ENCODE measurements around the gene SYT10.
A peak's percentile ranks its signal among the peaks of the same experiment; 100 is the strongest.

The SYT10 gene, protein sequence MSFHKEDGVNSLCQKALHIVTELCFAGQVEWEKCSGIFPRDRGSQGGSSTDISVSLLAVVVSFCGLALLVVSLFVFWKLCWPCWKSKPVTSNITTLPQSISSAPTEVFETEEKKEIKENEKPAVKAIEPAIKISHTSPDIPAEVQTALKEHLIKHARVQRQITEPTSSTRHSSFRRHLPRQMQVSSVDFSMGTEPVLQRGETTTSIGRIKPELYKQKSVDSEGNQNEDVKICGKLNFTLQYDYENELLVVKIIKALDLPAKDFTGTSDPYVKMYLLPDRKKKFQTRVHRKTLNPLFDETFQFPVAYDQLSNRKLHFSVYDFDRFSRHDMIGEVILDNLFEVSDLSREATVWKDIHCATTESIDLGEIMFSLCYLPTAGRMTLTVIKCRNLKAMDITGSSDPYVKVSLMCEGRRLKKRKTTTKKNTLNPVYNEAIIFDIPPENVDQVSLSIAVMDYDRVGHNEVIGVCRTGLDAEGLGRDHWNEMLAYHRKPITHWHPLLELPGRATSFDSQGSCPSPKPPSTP

DNA sequence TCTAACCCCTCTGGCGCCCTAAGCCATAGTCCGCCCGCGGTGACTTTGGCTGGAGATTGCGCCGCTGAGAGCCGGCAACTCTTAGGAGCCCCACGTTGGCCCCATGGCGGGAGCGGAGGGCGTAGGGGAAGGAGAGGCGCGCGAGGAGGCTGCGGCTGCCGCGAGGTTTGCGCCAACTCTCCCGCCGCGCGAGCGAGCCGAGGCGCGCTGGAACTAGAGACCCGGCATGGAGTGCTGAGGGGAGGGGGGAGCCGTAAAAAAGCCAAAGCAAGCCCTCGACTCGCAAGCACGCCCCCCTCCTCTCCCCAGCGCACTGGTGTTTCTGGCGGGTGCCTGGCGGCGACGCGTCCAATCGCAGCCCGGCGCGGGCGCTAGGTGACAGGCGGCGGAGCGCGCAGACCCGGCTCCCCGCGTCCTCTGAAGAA lies at the start of gene SYT10:
Gene SYT10, minus strand, starts transcription at position 233 of the 425 bp plus-strand sequence. CDS start 297 bp downstream, outside the sequence.
- peak within 1 kb of the TSS; percentile 64 to 96 for H3K4me3 ChIP-seq (ENCODE audit: low read depth in 1 of 2, low read length in 2 of 2)
- no peaks in the 10 kb centered on the region for H3K9me3 ChIP-seq (ENCODE audit: control insufficient read depth in 1 of 2, low read length in 2 of 2)
- no peaks in the 10 kb centered on the region for H3K36me3 ChIP-seq (ENCODE audit: control insufficient read depth in 1 of 2, insufficient read depth in 2 of 2, low read length in 2 of 2)
- peaks cover 10% of the 10 kb centered on the region for H3K27me3 ChIP-seq (ENCODE audit: low read depth, low read length)
- H3K4me1 ChIP-seq (ENCODE audit: control insufficient read depth in 1 of 2, insufficient read depth in 2 of 2, low read length in 2 of 2) = peaks cover 0 to 15% of the 10 kb centered on the region in 2 donors
- H3K27ac ChIP-seq (ENCODE audit: low read length) = no peak within 1 kb of the TSS

DNA sequence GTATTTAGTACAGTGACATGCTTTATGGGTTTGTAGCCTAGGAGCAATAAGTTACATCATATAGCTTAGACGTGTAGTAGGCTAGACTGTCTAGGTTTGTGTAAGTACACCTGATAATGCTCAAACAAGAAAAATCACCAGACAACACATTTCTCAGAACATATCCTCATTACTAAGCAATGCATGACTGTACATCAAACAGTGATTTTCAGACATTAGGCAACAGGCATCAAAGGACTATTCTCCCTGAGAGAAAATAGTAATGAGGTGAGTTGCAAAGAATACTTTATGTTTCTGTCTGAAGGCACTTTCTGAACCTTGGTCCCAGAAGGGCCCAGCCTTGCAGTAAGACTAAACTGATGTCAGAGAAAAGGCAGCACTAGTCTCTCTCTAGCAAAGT lies 48.4 kb upstream of the SYT10 start:
- Histone ChIP-seq H3K4me3 (ENCODE audit: low read depth in 1 of 2, low read length in 2 of 2) (no peak overlapping the region), H3K36me3 (ENCODE audit: control insufficient read depth in 1 of 2, insufficient read depth in 2 of 2, low read length in 2 of 2) (no peaks in the 10 kb centered on the region), H3K27me3 (ENCODE audit: low read depth, low read length) (no peaks in the 10 kb centered on the region), H3K27ac (ENCODE audit: low read length) (no peak overlapping the region), H3K4me1 (ENCODE audit: control insufficient read depth in 1 of 2, insufficient read depth in 2 of 2, low read length in 2 of 2) (no peaks in the 10 kb centered on the region), H3K9me3 (ENCODE audit: control insufficient read depth in 1 of 2, low read length in 2 of 2) (peaks cover 0 to 11% of the 10 kb centered on the region in 2 donors)

DNA sequence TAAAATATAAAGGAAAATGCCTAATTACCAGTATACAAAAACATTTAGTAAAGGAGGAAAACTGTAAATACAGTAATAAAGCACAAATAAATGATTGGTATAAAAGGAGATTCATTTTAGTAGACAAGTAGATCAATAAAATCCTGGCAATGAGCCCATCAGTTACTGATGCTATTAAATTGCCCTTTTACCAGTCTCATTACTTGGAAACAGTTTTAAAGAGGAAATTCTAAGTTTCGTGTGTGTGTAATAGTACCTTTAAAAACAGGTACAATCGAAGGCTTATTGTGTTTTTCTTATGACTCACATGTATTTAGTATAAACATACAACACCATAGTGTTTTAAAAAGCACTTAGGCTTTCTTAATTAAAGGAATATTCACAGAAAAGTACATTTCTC lies 46.4 kb upstream of the SYT10 start:
- Histone ChIP-seq H3K27ac (ENCODE audit: low read length) (no peak overlapping the region), H3K4me3 (ENCODE audit: low read depth in 1 of 2, low read length in 2 of 2) (no peak overlapping the region), H3K9me3 (ENCODE audit: control insufficient read depth in 1 of 2, low read length in 2 of 2) (no peaks in the 10 kb centered on the region), H3K27me3 (ENCODE audit: low read depth, low read length) (no peaks in the 10 kb centered on the region), H3K4me1 (ENCODE audit: control insufficient read depth in 1 of 2, insufficient read depth in 2 of 2, low read length in 2 of 2) (no peaks in the 10 kb centered on the region), H3K36me3 (ENCODE audit: control insufficient read depth in 1 of 2, insufficient read depth in 2 of 2, low read length in 2 of 2) (no peaks in the 10 kb centered on the region)

DNA sequence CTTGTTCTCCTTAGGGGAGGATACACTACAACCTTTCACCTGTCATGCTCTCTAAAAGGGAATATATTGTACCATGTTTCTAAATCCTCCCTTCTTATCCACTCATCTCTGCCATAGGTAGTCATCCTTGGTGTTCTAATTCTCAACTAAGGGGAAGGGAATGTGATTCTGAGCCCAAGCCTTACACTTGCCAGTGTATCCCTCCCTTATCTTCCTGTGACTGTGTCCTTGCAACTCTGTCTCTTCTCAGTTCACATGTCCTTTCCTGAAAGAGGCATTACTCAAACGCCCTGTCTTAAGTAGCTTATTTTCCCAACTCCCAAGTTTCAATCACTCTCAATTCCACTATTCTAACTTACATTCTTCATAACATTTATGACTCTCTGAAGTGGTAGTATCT lies 44.5 kb upstream of the SYT10 start:
- no peaks in the 10 kb centered on the region for H3K27me3 ChIP-seq (ENCODE audit: low read depth, low read length)
- H3K4me3 ChIP-seq (ENCODE audit: low read depth in 1 of 2, low read length in 2 of 2) = no peak overlapping the region
- no peak overlapping the region for H3K27ac ChIP-seq (ENCODE audit: low read length)
- H3K4me1 ChIP-seq (ENCODE audit: control insufficient read depth in 1 of 2, insufficient read depth in 2 of 2, low read length in 2 of 2) = no peaks in the 10 kb centered on the region
- H3K36me3 ChIP-seq (ENCODE audit: control insufficient read depth in 1 of 2, insufficient read depth in 2 of 2, low read length in 2 of 2) = no peaks in the 10 kb centered on the region
- H3K9me3 ChIP-seq (ENCODE audit: control insufficient read depth in 1 of 2, low read length in 2 of 2) = no peaks in the 10 kb centered on the region

DNA sequence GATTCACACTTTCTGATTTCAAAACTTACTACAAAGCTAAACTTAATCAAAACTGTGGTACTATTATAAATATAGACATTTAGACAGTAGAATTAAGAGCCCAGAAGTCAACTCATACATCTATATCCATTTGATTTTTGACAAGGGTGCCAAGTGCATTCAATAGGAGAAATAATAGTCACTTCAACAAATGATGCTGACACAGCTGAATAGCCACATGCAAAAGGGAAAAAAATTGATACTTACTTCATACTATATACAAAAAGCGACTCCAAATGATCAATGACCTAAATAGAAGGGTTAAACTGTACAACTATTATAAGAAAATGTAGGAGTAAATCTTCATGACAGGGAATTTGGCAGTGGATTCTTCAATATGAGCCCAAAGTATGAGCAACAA lies 40.7 kb upstream of the SYT10 start:
- Histone ChIP-seq H3K27ac (ENCODE audit: low read length) (no peak overlapping the region), H3K36me3 (ENCODE audit: control insufficient read depth in 1 of 2, insufficient read depth in 2 of 2, low read length in 2 of 2) (no peaks in the 10 kb centered on the region), H3K27me3 (ENCODE audit: low read depth, low read length) (no peaks in the 10 kb centered on the region), H3K9me3 (ENCODE audit: control insufficient read depth in 1 of 2, low read length in 2 of 2) (no peaks in the 10 kb centered on the region), H3K4me1 (ENCODE audit: control insufficient read depth in 1 of 2, insufficient read depth in 2 of 2, low read length in 2 of 2) (no peaks in the 10 kb centered on the region), H3K4me3 (ENCODE audit: low read depth in 1 of 2, low read length in 2 of 2) (no peak overlapping the region)

DNA sequence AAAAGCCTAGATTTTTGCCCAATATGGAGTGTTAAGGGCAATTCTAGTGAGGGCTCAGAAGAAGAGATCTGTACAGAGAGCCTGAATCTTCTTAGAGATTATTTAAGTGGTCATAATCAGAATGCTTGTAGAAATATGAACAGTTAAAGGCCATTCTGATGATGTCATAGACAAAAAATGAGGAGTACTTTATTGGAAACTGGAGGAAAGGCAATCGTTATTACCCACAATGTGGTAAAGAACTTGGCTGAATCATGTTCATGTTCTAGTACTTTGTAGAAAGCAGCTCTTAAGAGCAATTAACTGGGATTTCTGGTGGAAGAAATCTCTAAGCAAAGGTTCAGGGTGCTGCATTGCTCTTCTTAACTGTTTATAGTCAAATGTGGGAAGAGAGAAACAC lies 36.4 kb upstream of the SYT10 start:
- Histone ChIP-seq H3K4me3 (ENCODE audit: low read depth in 1 of 2, low read length in 2 of 2) (no peak overlapping the region), H3K27me3 (ENCODE audit: low read depth, low read length) (no peaks in the 10 kb centered on the region), H3K36me3 (ENCODE audit: control insufficient read depth in 1 of 2, insufficient read depth in 2 of 2, low read length in 2 of 2) (no peaks in the 10 kb centered on the region), H3K27ac (ENCODE audit: low read length) (no peak overlapping the region), H3K9me3 (ENCODE audit: control insufficient read depth in 1 of 2, low read length in 2 of 2) (no peaks in the 10 kb centered on the region), H3K4me1 (ENCODE audit: control insufficient read depth in 1 of 2, insufficient read depth in 2 of 2, low read length in 2 of 2) (no peaks in the 10 kb centered on the region)

DNA sequence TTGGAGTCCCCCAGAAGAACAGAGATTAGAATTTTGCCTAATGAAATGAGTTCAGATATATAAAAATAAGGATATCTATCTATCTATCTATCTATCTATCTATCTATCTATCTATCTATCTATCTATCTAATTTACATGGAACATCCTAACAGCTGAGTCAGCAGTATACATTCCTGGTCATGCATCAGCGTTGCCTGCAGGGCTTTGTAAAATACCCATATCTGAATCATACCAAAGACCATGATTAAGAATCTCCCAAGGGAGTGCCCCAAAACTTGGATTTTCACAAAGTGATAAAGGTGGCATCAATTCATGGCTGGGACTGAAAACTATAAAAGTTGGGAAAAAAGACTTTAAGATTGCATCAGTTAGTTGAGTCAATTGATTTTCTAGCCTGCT lies 32.7 kb upstream of the SYT10 start:
- H3K9me3 ChIP-seq (ENCODE audit: control insufficient read depth in 1 of 2, low read length in 2 of 2) = no peaks in the 10 kb centered on the region

DNA sequence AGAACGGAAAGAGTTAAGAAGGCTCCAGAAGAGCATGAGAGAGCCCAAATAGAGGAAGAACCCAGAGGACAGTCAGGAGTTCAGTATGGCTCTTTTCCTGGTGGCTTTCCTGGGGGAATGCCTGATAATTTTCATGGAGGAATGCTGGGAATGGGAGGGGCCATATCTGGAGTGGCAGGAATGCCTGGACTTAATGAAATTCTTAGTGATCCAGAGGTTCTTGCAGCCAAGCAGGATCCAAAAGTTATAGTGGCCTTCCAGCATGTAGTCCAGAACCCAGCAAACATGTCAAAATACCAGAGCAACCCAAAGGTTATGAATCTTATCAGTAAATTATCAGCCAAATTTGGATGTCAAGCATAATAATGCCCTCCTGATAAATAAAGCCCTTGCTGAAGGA lies 15.5 kb upstream of the SYT10 start:
- Histone ChIP-seq H3K36me3 (ENCODE audit: control insufficient read depth in 1 of 2, insufficient read depth in 2 of 2, low read length in 2 of 2) (no peaks in the 10 kb centered on the region), H3K9me3 (ENCODE audit: control insufficient read depth in 1 of 2, low read length in 2 of 2) (no peaks in the 10 kb centered on the region), H3K27ac (ENCODE audit: low read length) (no peak overlapping the region), H3K4me3 (ENCODE audit: low read depth in 1 of 2, low read length in 2 of 2) (no peak overlapping the region), H3K4me1 (ENCODE audit: control insufficient read depth in 1 of 2, insufficient read depth in 2 of 2, low read length in 2 of 2) (no peaks in the 10 kb centered on the region), H3K27me3 (ENCODE audit: low read depth, low read length) (no peaks in the 10 kb centered on the region)

More for the DNA sequence above, 32.7 kb upstream of the SYT10 start:
- H3K27ac ChIP-seq (ENCODE audit: low read length) = no peak overlapping the region
- H3K4me3 ChIP-seq (ENCODE audit: low read depth in 1 of 2, low read length in 2 of 2) = no peak overlapping the region
- H3K4me1 ChIP-seq (ENCODE audit: control insufficient read depth in 1 of 2, insufficient read depth in 2 of 2, low read length in 2 of 2) = no peaks in the 10 kb centered on the region
- no peaks in the 10 kb centered on the region for H3K36me3 ChIP-seq (ENCODE audit: control insufficient read depth in 1 of 2, insufficient read depth in 2 of 2, low read length in 2 of 2)
- H3K27me3 ChIP-seq (ENCODE audit: low read depth, low read length) = no peaks in the 10 kb centered on the region

DNA sequence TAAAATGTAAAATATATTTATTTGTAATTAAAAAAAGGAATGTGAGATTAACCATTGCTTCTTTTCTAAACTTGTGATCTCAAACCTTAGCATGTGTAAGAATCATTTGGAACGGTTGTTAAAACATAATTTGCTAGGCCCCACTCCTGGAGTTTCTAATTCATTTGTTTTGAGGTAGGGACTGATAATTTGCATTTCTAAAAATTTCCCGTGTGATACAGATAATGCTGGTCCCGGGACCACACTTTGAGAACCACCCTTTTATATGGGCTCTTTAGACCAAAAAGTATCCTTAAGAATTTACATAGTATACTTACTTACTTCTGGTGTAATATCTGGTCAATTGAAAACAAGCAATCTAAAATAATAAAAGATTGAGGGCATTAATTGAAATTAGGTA lies 10.9 kb upstream of the SYT10 start:
- H3K9me3 ChIP-seq (ENCODE audit: control insufficient read depth in 1 of 2, low read length in 2 of 2) = no peaks in the 10 kb centered on the region
- no peak overlapping the region for H3K27ac ChIP-seq (ENCODE audit: low read length)
- H3K27me3 ChIP-seq (ENCODE audit: low read depth, low read length) = no peaks in the 10 kb centered on the region
- no peaks in the 10 kb centered on the region for H3K4me1 ChIP-seq (ENCODE audit: control insufficient read depth in 1 of 2, insufficient read depth in 2 of 2, low read length in 2 of 2)
- H3K36me3 ChIP-seq (ENCODE audit: control insufficient read depth in 1 of 2, insufficient read depth in 2 of 2, low read length in 2 of 2) = no peaks in the 10 kb centered on the region
- H3K4me3 ChIP-seq (ENCODE audit: low read depth in 1 of 2, low read length in 2 of 2) = no peak overlapping the region

DNA sequence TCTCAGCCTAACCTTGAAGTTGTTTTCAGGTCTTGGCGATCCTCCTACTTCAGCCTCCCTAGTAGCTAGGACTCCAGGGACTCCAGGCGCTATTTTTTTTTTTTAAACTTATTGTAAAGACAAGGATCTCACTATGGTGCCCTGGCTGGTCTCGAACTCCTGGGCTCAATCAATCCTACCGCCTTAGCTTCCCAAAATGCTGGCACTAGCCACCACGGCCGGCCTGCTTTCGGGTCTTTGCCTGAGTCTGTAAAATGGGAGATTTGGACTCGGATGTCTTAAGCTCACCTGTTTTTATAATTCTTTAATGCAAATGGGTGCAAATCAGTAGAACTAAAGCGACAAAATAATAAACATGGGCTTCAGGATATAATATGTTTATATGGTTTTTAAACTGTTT lies 858 bp upstream of the SYT10 start:
- H3K27me3 ChIP-seq (ENCODE audit: low read depth, low read length) = peaks cover 10% of the 10 kb centered on the region

DNA sequence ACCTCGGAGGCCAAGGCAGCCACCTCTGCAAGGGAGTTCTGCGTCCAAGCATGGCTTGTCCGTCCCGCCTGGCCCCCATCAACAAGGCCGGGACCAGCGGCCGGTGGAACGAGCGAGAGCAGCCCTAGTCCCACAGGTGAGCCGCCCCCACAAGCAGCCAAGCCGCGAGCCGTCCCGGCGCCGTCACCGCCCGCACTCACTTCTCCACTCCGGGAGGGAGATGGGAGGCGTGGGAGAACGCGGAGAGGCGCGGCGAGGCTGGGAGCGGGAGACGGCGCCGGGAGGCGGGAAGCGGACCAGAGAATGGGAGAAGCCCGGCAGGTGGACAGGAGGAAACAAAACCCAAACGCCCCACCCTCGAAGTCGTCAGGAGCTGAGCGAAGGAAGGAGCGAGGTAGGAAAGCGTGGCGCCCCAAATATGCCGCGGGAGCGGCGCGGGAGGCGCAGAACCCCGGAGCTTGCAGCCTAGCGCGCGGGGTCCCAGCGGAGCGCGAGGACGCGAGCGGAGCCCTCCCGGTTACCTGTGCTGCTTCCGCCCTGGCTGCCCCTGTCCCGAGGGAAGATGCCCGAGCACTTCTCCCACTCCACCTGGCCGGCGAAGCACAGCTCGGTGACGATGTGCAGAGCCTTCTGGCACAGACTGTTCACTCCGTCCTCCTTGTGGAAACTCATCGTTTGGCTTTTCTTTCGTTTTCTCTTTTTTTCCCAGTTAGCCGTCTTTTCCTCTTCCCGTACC lies 600 bp downstream of the SYT10 start:
- Histone ChIP-seq H3K27ac (ENCODE audit: low read length) (no peak overlapping the region), H3K4me1 (ENCODE audit: control insufficient read depth in 1 of 2, insufficient read depth in 2 of 2, low read length in 2 of 2) (peaks cover 0 to 15% of the 10 kb centered on the region in 2 donors)

More for the DNA sequence above, 858 bp upstream of the SYT10 start:
- Histone ChIP-seq H3K36me3 (ENCODE audit: control insufficient read depth in 1 of 2, insufficient read depth in 2 of 2, low read length in 2 of 2) (no peaks in the 10 kb centered on the region), H3K9me3 (ENCODE audit: control insufficient read depth in 1 of 2, low read length in 2 of 2) (no peaks in the 10 kb centered on the region), H3K27ac (ENCODE audit: low read length) (no peak overlapping the region), H3K4me3 (ENCODE audit: low read depth in 1 of 2, low read length in 2 of 2) (no peak overlapping the region), H3K4me1 (ENCODE audit: control insufficient read depth in 1 of 2, insufficient read depth in 2 of 2, low read length in 2 of 2) (peaks cover 0 to 15% of the 10 kb centered on the region in 2 donors)

More for the DNA sequence above, 600 bp downstream of the SYT10 start:
- H3K9me3 ChIP-seq (ENCODE audit: control insufficient read depth in 1 of 2, low read length in 2 of 2) = no peaks in the 10 kb centered on the region
- peak overlapping the region; percentile 64 to 96 for H3K4me3 ChIP-seq (ENCODE audit: low read depth in 1 of 2, low read length in 2 of 2)
- peaks cover 10% of the 10 kb centered on the region for H3K27me3 ChIP-seq (ENCODE audit: low read depth, low read length)
- H3K36me3 ChIP-seq (ENCODE audit: control insufficient read depth in 1 of 2, insufficient read depth in 2 of 2, low read length in 2 of 2) = no peaks in the 10 kb centered on the region

All from muscle layer of duodenum (tissue), 2 donors.